ENCODE measurements around the gene SLCO2B1. TPM values are rescaled to one million over a fixed set of nuclear protein-coding genes. Genes with fewer than 3 reads are reported as not detected.

The SLCO2B1 gene
- total RNA-seq, 1 donor from 2014 or later, result 5.0 TPM

- peak; percentile 43 to 87 for DNase-seq (ENCODE audit: low read depth in 2 of 2)
Measured at GRCh38 chr11:75214411-75214821, 63.5 kb downstream of the SLCO2B1 start.

- DNase-seq (ENCODE audit: low read depth in 2 of 2), result no peak
Measured at GRCh38 chr11:75214843-75215242, 63.9 kb downstream of the SLCO2B1 start.

GRCh38 chr11:75219869-75220268 lies 69.0 kb downstream of the SLCO2B1 start:
- DNase-seq (ENCODE audit: low read depth in 2 of 2), result no peak

- no peak for DNase-seq (ENCODE audit: low read depth in 2 of 2)
Measured at GRCh38 chr11:75223954-75224643, 73.2 kb downstream of the SLCO2B1 start.

GRCh38 chr11:75225794-75226193 lies 74.9 kb downstream of the SLCO2B1 start:
- no peak for DNase-seq (ENCODE audit: low read depth in 2 of 2)

- DNase-seq (ENCODE audit: low read depth in 2 of 2), result no peak
Measured at GRCh38 chr11:75229466-75229865, 78.6 kb downstream of the SLCO2B1 start.

GRCh38 chr11:75230621-75231020 lies 79.7 kb downstream of the SLCO2B1 start:
- no peak for DNase-seq (ENCODE audit: low read depth in 2 of 2)

GRCh38 chr11:75233754-75234172 lies 82.9 kb downstream of the SLCO2B1 start:
- peak; percentile 62 to 73 for DNase-seq (ENCODE audit: low read depth in 2 of 2)

- DNase-seq (ENCODE audit: low read depth in 2 of 2), result no peak
Measured at GRCh38 chr11:75236062-75236461, 85.2 kb downstream of the SLCO2B1 start.

GRCh38 chr11:75237050-75237449 lies 86.1 kb downstream of the SLCO2B1 start:
- no peak for DNase-seq (ENCODE audit: low read depth in 2 of 2)

GRCh38 chr11:75238595-75239440 lies 87.9 kb downstream of the SLCO2B1 start:
- DNase-seq (ENCODE audit: low read depth in 2 of 2), result no peak

GRCh38 chr11:75239531-75240290 lies 88.8 kb downstream of the SLCO2B1 start:
- DNase-seq (ENCODE audit: low read depth in 2 of 2), result no peak

- DNase-seq (ENCODE audit: low read depth in 2 of 2), result peak in 1 of 2 donors; percentile 12
Measured at GRCh38 chr11:75240311-75241035, 89.6 kb downstream of the SLCO2B1 start, which contains the start of gene TPBGL. Gene TPBGL, plus strand, starts transcription at chr11:75240774. Its CDS starts 276 bp downstream, at chr11:75241050.

- peak; percentile 75 to 90 for DNase-seq (ENCODE audit: low read depth in 2 of 2)
Measured at GRCh38 chr11:75241036-75241905, 90.4 kb downstream of the SLCO2B1 start.

GRCh38 chr11:75241906-75242644 lies 91.2 kb downstream of the SLCO2B1 start:
- DNase-seq (ENCODE audit: low read depth in 2 of 2), result no peak

GRCh38 chr11:75242722-75243600 lies 92.1 kb downstream of the SLCO2B1 start:
- DNase-seq (ENCODE audit: low read depth in 2 of 2), result no peak

GRCh38 chr11:75244052-75244814 lies 93.3 kb downstream of the SLCO2B1 start:
- DNase-seq (ENCODE audit: low read depth in 2 of 2), result no peak

Data from dermis microvascular lymphatic vessel endothelial cell (primary cell).